ENCODE data around the gene JOSD1. TPM values are rescaled to one million over a fixed set of nuclear protein-coding genes. Genes with fewer than 3 reads are reported as not detected.
A peak's percentile ranks its signal among the peaks of the same experiment; 100 is the strongest.

Gene JOSD1
- total RNA-seq, 3 donors from 2014 or later = 82.5 to 98.3 (median 87.9) TPM

GRCh38 chr22:38735126-38735464, 34.4 kb upstream of the JOSD1 start:
- Histone ChIP-seq H3K4me3 (no peak overlapping the region), H3K4me1 (ENCODE audit: low read depth) (peaks cover 6% of the 10 kb centered on the region), H3K36me3 (ENCODE audit: low read depth) (peaks cover 22% of the 10 kb centered on the region), H3K9me3 (no peaks in the 10 kb centered on the region)
- DNase-seq = peak in 2 of 3 donors; percentile 28 to 40
- intact Hi-C loops (cut with DNase I, micrococcal nuclease) = no loop called here
- TF ChIP-seq CTCF (IDR thresholded peaks at IDR 0.05) = no peak
- ATAC-seq = no peak

GRCh38 chr22:38734421-38735100, 33.8 kb upstream of the JOSD1 start:
- H3K4me3 ChIP-seq = no peak overlapping the region
- ATAC-seq = no peak
- H3K4me1 ChIP-seq (ENCODE audit: low read depth) = peaks cover 6% of the 10 kb centered on the region
- no peak for TF ChIP-seq CTCF (IDR thresholded peaks at IDR 0.05)
- intact Hi-C loops (cut with DNase I, micrococcal nuclease) = no loop called here
- DNase-seq = peak in 2 of 3 donors; percentile 21 to 42
- H3K9me3 ChIP-seq = no peaks in the 10 kb centered on the region
- H3K36me3 ChIP-seq (ENCODE audit: low read depth) = peaks cover 17% of the 10 kb centered on the region

- TF ChIP-seq CTCF (IDR thresholded peaks at IDR 0.05) = no peak
- Histone ChIP-seq H3K9me3 (no peaks in the 10 kb centered on the region), H3K4me3 (no peak overlapping the region), H3K4me1 (ENCODE audit: low read depth) (peaks cover 6% of the 10 kb centered on the region), H3K36me3 (ENCODE audit: low read depth) (peaks cover 17% of the 10 kb centered on the region)
- peak; percentile 5 for ATAC-seq
- intact Hi-C loops (cut with DNase I, micrococcal nuclease) = no loop called here
- peak in 2 of 3 donors; percentile 45 to 49 for DNase-seq
Measured at GRCh38 chr22:38733724-38734381, 33.1 kb upstream of the JOSD1 start.

GRCh38 chr22:38733329-38733723, 32.6 kb upstream of the JOSD1 start:
- peak; percentile 79 for ATAC-seq
- intact Hi-C loops (cut with DNase I, micrococcal nuclease) = no loop called here
- H3K4me1 ChIP-seq (ENCODE audit: low read depth) = peaks cover 6% of the 10 kb centered on the region
- peak; percentile 74 for TF ChIP-seq CTCF (IDR thresholded peaks at IDR 0.05)
- DNase-seq = peak; percentile 67 to 86 (median 80)
- H3K9me3 ChIP-seq = no peaks in the 10 kb centered on the region
- H3K4me3 ChIP-seq = no peak overlapping the region
- H3K36me3 ChIP-seq (ENCODE audit: low read depth) = peaks cover 12% of the 10 kb centered on the region

- Histone ChIP-seq H3K4me3 (no peak overlapping the region), H3K9me3 (no peaks in the 10 kb centered on the region), H3K4me1 (ENCODE audit: low read depth) (peaks cover 6% of the 10 kb centered on the region), H3K36me3 (ENCODE audit: low read depth) (peaks cover 8% of the 10 kb centered on the region)
- no peak for ATAC-seq
- TF ChIP-seq CTCF (IDR thresholded peaks at IDR 0.05) = no peak
- intact Hi-C loops (cut with DNase I, micrococcal nuclease) = no loop called here
- DNase-seq = peak in 2 of 3 donors; percentile 24 to 29
Measured at GRCh38 chr22:38732251-38732815, 31.6 kb upstream of the JOSD1 start.
